Cardiac fibroblast (primary cell): ENCODE data around the gene DIRAS1.
"Not testable (repeated sequence)": the region's sequence is repeated elsewhere in the genome, so short reads cannot be mapped to it uniquely, and the experiment has no call there.

ENCODE experiments used
- DNase-seq, 2 donors: peaks; one replicate each; pipeline versions ENCODE4 v3.0.0 to v3.0.0-alpha.2; 2010; ENCODE audit warnings: low read depth in 2 of 2
- H3K4me3 ChIP-seq, 2 donors: replicated peaks in 1 of 2; 1 replicate in 1 of 2; 2 replicates in 1 of 2; pipeline ENCODE4 v1.5.1; 2011; ENCODE audit warnings: low read depth in 2 of 2, low read length in 2 of 2, mild to moderate bottlenecking in 2 of 2, moderate library complexity in 1 of 2
- TF ChIP-seq, protein P1 (sequence below): IDR thresholded peaks from one replicate; pipeline ENCODE4 v1.5.1; 2011; ENCODE audit warnings: low read depth, mild to moderate bottlenecking, low read length, inconsistent platforms

DIRAS1 gene

DNA sequence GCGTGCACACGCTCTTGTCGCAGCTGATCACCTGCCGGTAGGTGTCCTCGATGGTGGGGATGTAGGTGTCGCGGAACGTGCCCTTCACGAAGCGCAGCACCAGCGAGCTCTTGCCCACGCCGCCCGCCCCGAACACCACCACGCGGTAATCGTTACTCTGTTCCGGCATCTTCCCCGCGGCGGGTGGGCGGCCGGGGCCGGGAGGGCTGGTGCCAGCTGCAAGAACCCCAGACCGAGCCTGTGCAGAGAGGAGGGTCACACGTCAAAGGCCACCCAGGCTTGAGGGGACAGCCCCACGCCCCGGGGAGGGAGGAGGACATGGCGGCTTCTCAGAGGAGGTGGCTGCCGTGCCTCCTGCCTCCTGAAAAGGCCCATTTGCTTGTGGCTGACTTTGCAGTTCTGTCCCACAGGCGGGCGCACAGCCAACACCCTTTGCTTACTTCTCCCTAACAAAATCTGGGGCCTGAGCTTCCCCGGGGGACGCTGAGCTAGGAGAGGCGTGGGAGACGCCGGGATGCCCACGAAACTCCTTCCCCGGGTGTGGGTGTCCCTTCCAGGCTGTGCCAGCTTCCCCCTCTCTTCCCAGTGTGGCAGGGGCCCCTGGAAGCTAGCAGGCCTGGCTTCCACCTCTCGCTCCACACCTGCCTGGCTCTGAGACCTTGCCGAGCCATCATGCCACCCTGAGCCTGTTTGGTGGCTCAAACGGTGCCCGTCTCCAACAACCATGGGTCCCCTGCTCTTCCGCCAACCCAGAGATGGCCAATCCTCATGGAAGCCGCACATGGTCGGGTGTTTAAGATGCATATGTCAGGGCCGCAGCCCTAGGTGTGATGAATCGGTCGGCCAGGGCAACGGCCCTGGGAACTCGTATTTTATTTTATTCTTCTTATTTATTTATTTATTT lies 3.3 kb downstream of the DIRAS1 start:
- no peak for DNase-seq
- no peak overlapping the region for H3K4me3 ChIP-seq
- TF ChIP-seq, protein P1, sequence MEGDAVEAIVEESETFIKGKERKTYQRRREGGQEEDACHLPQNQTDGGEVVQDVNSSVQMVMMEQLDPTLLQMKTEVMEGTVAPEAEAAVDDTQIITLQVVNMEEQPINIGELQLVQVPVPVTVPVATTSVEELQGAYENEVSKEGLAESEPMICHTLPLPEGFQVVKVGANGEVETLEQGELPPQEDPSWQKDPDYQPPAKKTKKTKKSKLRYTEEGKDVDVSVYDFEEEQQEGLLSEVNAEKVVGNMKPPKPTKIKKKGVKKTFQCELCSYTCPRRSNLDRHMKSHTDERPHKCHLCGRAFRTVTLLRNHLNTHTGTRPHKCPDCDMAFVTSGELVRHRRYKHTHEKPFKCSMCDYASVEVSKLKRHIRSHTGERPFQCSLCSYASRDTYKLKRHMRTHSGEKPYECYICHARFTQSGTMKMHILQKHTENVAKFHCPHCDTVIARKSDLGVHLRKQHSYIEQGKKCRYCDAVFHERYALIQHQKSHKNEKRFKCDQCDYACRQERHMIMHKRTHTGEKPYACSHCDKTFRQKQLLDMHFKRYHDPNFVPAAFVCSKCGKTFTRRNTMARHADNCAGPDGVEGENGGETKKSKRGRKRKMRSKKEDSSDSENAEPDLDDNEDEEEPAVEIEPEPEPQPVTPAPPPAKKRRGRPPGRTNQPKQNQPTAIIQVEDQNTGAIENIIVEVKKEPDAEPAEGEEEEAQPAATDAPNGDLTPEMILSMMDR: no peak

DNA sequence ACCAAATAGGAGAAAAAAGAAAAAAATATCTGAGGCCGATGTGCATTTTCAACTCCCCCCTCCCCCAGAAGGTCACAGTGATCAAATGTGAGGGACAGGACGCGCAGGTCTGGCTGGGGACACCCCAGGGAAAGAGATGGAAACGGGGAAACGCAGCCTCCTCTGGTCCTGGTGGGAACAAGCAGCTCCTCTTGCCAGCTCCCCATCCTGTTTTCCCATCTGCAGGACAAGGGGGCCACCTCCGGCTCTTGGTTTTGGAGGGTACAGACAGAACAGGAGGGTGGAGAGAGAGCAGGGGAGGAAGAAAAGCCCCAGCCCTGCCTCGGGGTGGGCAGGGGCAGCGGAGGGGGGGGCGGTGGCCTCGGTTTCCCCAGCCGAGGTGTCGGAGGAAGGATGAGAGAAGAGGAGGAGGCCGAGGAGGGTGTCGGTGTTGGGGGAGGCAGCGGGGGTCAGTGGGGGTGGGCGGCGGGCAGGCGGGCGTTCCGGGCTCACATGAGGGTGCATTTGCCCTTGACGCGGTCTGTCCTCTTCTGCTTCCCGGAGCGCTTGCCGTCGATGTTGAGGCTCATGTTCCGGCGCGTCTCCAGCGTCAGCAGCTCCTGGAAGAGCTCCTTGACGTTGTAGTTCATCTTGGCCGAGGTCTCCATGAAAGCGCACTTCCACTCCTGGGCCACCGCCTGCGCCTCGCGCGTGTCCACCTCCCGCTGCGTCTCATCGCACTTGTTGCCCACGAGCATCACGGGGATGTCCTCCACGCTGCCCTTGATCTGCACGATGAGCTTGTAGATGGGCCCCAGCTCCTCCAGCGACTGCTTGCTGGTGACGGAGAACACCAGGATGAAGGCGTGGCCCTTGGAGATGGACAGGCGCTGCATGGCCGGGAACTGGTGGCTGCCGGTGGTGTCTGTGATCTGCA lies 4.2 kb downstream of the DIRAS1 start:
- TF ChIP-seq, protein P1: no peak
- DNase-seq: no peak
- H3K4me3 ChIP-seq: no peak overlapping the region

DNA sequence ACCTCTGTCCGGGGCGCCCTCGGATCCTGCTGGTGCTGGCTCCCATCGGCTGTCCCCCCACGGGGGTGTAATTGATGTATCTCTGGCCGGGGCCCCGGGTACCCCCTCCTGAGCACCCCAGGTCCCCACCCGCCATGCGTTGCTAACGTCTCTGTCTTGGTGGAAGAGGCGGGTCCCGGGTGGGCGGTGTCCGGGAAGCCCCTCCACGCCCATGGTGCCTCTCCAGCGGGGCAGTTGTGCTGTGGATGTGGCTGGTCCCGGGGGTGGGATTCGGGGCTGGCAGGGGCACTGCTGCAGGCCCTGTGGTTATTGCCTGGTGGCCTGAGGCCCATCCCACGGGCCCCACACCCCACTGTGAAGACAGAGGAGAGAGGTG lies 4.9 kb downstream of the DIRAS1 start:
- TF ChIP-seq, protein P1: no peak
- no peak overlapping the region for H3K4me3 ChIP-seq
- no peak for DNase-seq

DNA sequence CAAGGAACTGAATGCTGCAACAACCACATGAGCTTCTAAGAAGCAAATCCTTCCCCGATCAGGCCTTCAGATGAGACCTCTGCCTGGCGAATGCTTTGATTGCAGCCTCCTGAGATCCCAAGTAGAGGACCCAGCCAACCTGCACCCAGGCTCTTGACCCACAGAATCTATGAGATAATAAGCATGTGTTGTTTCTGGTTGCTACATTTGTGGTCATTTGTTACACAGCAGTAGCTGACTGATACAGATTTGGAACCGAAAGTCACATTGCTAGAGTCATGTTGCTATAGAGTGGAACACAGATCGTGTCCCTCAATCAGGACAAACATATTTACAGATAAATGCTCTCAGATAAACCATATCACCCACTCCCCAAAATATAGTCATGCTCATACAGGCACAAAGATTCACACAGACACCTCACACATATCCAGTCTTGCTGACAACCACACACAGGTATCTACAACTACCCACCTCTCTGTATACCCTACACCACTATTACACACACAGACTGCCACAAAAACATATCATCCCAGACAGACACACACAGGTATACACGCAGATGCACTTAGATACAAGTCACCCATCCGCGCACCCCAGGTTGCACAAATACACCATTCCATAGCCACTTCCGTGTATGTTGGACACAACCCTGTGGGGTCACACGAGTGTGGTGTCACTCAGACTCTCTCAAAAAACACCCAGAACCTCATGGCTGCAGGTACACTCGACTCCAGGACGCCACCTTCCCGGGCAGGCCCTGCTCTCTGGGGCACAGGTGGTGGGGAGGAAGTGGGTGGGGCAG lies 5.5 kb downstream of the DIRAS1 start:
- TF ChIP-seq, protein P1: no peak
- no peak for DNase-seq
- H3K4me3 ChIP-seq: no peak overlapping the region

DNA sequence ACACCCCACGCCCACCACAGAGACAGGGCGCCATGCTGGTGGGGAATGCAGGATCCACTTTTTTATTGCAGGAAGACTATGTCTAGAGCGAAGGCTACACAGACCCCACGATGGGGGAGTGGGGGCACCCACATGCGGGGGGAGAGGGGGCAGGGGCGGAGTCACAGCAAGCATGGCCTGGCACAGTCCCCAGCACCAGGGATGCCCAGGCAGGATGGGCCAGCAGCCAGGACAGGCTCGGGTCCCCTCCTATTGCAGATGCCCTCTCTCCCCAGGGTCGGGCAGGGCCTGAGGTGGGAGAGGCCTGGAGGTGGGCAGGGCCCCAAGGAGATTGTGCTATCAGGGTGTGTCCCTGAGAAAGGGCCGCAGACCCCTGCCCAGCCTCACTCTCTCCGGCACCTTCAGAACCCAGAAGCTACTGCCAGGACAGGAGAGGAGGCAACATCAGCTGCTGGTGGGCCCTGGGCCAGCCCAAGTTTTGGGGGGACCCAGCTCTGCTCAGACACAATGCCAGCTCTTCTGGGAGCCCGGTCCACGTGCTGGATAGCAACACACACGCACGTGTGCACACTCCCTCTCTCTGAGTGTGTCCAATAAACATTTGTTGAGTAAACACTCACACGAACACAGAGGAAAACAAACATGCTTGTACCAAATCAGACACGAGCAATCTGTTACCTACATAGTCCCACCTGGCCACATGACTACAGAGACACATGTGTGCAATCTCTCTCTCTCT lies 6.5 kb downstream of the DIRAS1 start:
- TF ChIP-seq, protein P1: no peak
- no peak for DNase-seq
- no peak overlapping the region for H3K4me3 ChIP-seq

DNA sequence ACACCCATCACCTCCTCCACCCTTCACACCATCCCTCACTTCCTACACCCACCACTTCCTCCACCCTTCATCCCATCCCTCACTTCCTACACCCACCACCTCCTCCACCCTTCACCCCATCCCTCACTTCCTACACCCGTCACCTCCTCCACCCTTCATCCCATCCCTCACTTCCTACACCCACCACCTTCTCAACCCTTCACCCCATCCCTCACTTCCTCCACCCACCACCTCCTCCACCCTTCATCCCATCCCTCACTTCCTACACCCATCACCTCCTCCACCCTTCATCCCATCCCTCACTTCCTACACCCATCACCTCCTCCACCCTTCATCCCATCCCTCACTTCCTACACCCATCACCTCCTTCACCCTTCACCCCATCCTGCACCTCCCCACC lies 7.1 kb downstream of the DIRAS1 start:
- H3K4me3 ChIP-seq, DNase-seq: not testable (repeated sequence)

DNA sequence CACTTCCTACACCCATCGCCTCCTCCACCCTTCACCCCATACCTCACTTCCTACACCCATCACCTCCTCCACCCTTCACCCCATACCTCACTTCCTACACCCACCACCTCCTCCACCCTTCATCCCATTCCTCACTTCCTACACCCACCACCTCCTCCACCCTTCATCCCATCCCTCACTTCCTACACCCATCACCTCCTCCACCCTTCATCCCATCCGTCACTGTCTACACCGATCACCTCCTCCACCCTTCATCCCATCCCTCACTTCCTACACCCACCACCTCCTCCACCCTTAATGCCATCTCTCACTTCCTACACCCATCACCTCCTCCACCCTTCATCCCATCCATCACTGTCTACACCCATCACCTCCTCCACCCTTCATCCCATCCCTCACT lies 8.0 kb downstream of the DIRAS1 start:
- not testable (repeated sequence) for H3K4me3 ChIP-seq, DNase-seq
